ENCODE data around the gene CCDC38.
A peak's percentile ranks its signal among the peaks of the same experiment; 100 is the strongest.

The CCDC38 gene

GRCh38 chr12:95960241-95960640 is 17.8 kb upstream of the CCDC38 start:
- no peak for DNase-seq

- DNase-seq = no peak
Measured at GRCh38 chr12:95959107-95959506, 16.7 kb upstream of the CCDC38 start.

GRCh38 chr12:95956557-95957145 is 14.2 kb upstream of the CCDC38 start:
- peak; percentile 7 for DNase-seq

- DNase-seq = no peak
Measured at GRCh38 chr12:95955549-95956159, 13.2 kb upstream of the CCDC38 start.

- no peak for DNase-seq
Measured at GRCh38 chr12:95953000-95953399, 10.6 kb upstream of the CCDC38 start.

GRCh38 chr12:95951515-95951914 is 9.1 kb upstream of the CCDC38 start:
- DNase-seq = no peak

GRCh38 chr12:95949477-95950206 is 7.2 kb upstream of the CCDC38 start:
- no peak for DNase-seq

GRCh38 chr12:95944108-95944704 is 1.8 kb upstream of the CCDC38 start:
- no peak for DNase-seq

GRCh38 chr12:95943330-95943842 is 972 bp upstream of the CCDC38 start, which contains the start of gene AMDHD1:
Gene AMDHD1 (plus strand): TSS chr12:95943331. CDS start chr12:95943399, 68 bp downstream.
- no peak for DNase-seq

GRCh38 chr12:95942101-95942523 is 302 bp downstream of the CCDC38 start:
- peak; percentile 25 for DNase-seq

GRCh38 chr12:95940514-95940913 is 1.9 kb downstream of the CCDC38 start:
- DNase-seq = no peak

- no peak for DNase-seq
Measured at GRCh38 chr12:95922231-95922630, 20.2 kb downstream of the CCDC38 start.

- DNase-seq = no peak
Measured at GRCh38 chr12:95919110-95919509, 23.3 kb downstream of the CCDC38 start.

GRCh38 chr12:95918194-95918993 is 24.0 kb downstream of the CCDC38 start:
- peak; percentile 37 for DNase-seq

GRCh38 chr12:95909871-95910270 is 32.5 kb downstream of the CCDC38 start:
- no peak for DNase-seq

- DNase-seq = no peak
Measured at GRCh38 chr12:95908573-95908972, 33.8 kb downstream of the CCDC38 start.

GRCh38 chr12:95898081-95898480 is 44.3 kb downstream of the CCDC38 start:
- no peak for DNase-seq

- no peak for DNase-seq
Measured at GRCh38 chr12:95896846-95897245, 45.6 kb downstream of the CCDC38 start.

GRCh38 chr12:95890958-95891357 is 51.5 kb downstream of the CCDC38 start:
- DNase-seq = no peak

GRCh38 chr12:95887311-95887710 is 55.1 kb downstream of the CCDC38 start:
- no peak for DNase-seq

- DNase-seq = no peak
Measured at GRCh38 chr12:95884998-95885397, 57.4 kb downstream of the CCDC38 start.

- no peak for DNase-seq
Measured at GRCh38 chr12:95882873-95883272, 59.5 kb downstream of the CCDC38 start.

GRCh38 chr12:95882080-95882479 is 60.3 kb downstream of the CCDC38 start:
- no peak for DNase-seq
